H1 (cell line): Measurements from ENCODE around the gene TMEM131L. TPM values are rescaled to one million over a fixed set of nuclear protein-coding genes. Genes with fewer than 3 reads are reported as not detected.

Source experiments
- CTCF ChIA-PET: fragments of 300-600 bp; sonication (Branson Sonifier 250); formaldehyde crosslinking; loops from one replicate; lab custom pipeline; 2021; ENCODE audit not compliant: partially characterized antibody; lab: Charles Lee
- POLR2A ChIA-PET: fragments of 300-600 bp; sonication (Branson Sonifier 250); formaldehyde crosslinking; loops from one replicate; lab custom pipeline; 2021; ENCODE audit warnings: inconsistent platforms; ENCODE audit not compliant: partially characterized antibody; lab: Charles Lee
- DNase-seq, 2 experiments: peaks; one replicate each; pipeline versions ENCODE4 v3.0.0 to v3.0.0-alpha.2; 2010 to 2022; ENCODE audit warnings: low spot score in 2 of 2, low read depth in 1 of 2, mixed read lengths in 1 of 2
- FAIRE-seq: peaks from 2 replicates; lab custom pipeline; 2011; peaks lifted over from hg19 to GRCh38; lab: Jason Lieb, UNC
- H2AFZ ChIP-seq: 2 replicates; pipeline ENCODE4 v1.8.1; 2012; ENCODE audit warnings: low read length, inconsistent platforms
- H2AK5ac ChIP-seq: 2 replicates; pipeline ENCODE4 v1.6.1; 2013; ENCODE audit warnings: low read depth, low read length
- H2BK120ac ChIP-seq: replicated peaks from 2 replicates; pipeline ENCODE3; 2013; ENCODE audit warnings: low read depth, low read length, inconsistent platforms
- H2BK12ac ChIP-seq: 2 replicates; pipeline ENCODE4 v1.6.1; 2013; ENCODE audit warnings: low read depth, low read length
- H2BK15ac ChIP-seq: 2 replicates; pipeline ENCODE4 v1.6.1; 2013; ENCODE audit warnings: low read length
- H2BK20ac ChIP-seq: 2 replicates; pipeline ENCODE4 v1.6.1; 2013; ENCODE audit warnings: low read length
- H2BK5ac ChIP-seq: 2 replicates; pipeline ENCODE4 v1.6.1; 2013; ENCODE audit warnings: low read depth, low read length
- H3K14ac ChIP-seq: 2 replicates; pipeline ENCODE4 v1.6.1; 2013; ENCODE audit warnings: inconsistent platforms; ENCODE audit not compliant: insufficient read length
- H3K18ac ChIP-seq: 2 replicates; pipeline ENCODE4 v1.6.1; 2013; ENCODE audit warnings: low read length; ENCODE audit errors: extremely low read depth
- H3K23ac ChIP-seq: 2 replicates; pipeline ENCODE4 v1.6.1; 2013; ENCODE audit warnings: inconsistent platforms; ENCODE audit not compliant: insufficient read length
- H3K23me2 ChIP-seq: 2 replicates; pipeline ENCODE4 v1.6.1; 2013; ENCODE audit warnings: low read depth, low read length
- H3K27ac ChIP-seq: 2 replicates; pipeline ENCODE4 v1.6.1; 2011; ENCODE audit warnings: low read depth, low read length, inconsistent platforms
- H3K27me3 ChIP-seq, 4 experiments: replicated peaks in 1 of 4; 1 replicate in 1 of 4; 2 replicates in 3 of 4; pipeline versions ENCODE4 v1.6.1 to v1.8.1; 2011 to 2013; ENCODE audit warnings: low read length in 3 of 4, mild to moderate bottlenecking in 3 of 4, inconsistent platforms in 2 of 4, mixed read lengths in 2 of 4, moderate library complexity in 1 of 4; ENCODE audit not compliant: control insufficient read depth in 3 of 4, insufficient read depth in 3 of 4; ENCODE audit errors: extremely low read depth in 1 of 4
- H3K36me3 ChIP-seq, 4 experiments: 2 replicates each; pipeline versions ENCODE4 v1.6.1 to v1.8.1; 2011 to 2013; ENCODE audit warnings: mild to moderate bottlenecking in 4 of 4, low read length in 3 of 4, moderate library complexity in 2 of 4, control low read depth in 1 of 4, inconsistent platforms in 1 of 4; ENCODE audit not compliant: insufficient read depth in 4 of 4, control insufficient read depth in 2 of 4
- H3K4ac ChIP-seq: replicated peaks from 2 replicates; pipeline ENCODE3; 2013; ENCODE audit warnings: low read length, low read depth, mixed read lengths, inconsistent platforms; ENCODE audit not compliant: insufficient read length
- H3K4me1 ChIP-seq, 4 experiments: replicated peaks in 1 of 4; 1 replicate in 1 of 4; 2 replicates in 3 of 4; pipeline versions ENCODE4 v1.6.1 to v1.8.1; 2011 to 2013; ENCODE audit warnings: low read length in 3 of 4, inconsistent platforms in 2 of 4, mixed read lengths in 1 of 4; ENCODE audit not compliant: insufficient read depth in 4 of 4, control insufficient read depth in 3 of 4
- H3K4me2 ChIP-seq, 2 experiments: 2 replicates each; pipeline versions ENCODE4 v1.6.1 to v1.8.1; 2011 to 2013; ENCODE audit warnings: low read depth in 2 of 2, low read length in 2 of 2, control low read depth in 1 of 2, inconsistent platforms in 1 of 2, mild to moderate bottlenecking in 1 of 2; ENCODE audit not compliant: insufficient read depth in 1 of 2
- H3K4me3 ChIP-seq, 4 experiments: fragments of 200-600, 300-600 bp in 1 of 4; sonication (generic), shearing (Covaris generic), sonication (Bioruptor Twin) in 1 of 4; 2 replicates each; pipeline versions ENCODE4 v1.5.1 to v1.8.1; 2011 to 2016; ENCODE audit warnings: low read length in 4 of 4, low read depth in 3 of 4, control low read depth in 2 of 4, inconsistent platforms in 2 of 4, mild to moderate bottlenecking in 2 of 4, mixed read lengths in 1 of 4, moderate library complexity in 1 of 4; ENCODE audit not compliant: insufficient read depth in 2 of 4; ENCODE audit errors: extremely low read depth in 1 of 4
- H3K56ac ChIP-seq: replicated peaks from 2 replicates; pipeline ENCODE3; 2013; ENCODE audit warnings: low read depth, mild to moderate bottlenecking, mixed read lengths, low read length, inconsistent platforms; ENCODE audit not compliant: insufficient read length
- H3K79me1 ChIP-seq: 2 replicates; pipeline ENCODE4 v1.6.1; 2013; ENCODE audit warnings: low read depth, low read length, control low read depth
- H3K79me2 ChIP-seq, 2 experiments: 2 replicates each; pipeline versions ENCODE4 v1.6.1 to v1.8.1; 2012 to 2013; ENCODE audit warnings: low read length in 2 of 2, mild to moderate bottlenecking in 2 of 2, inconsistent platforms in 1 of 2; ENCODE audit not compliant: insufficient read depth in 2 of 2, control insufficient read depth in 1 of 2
- H3K9ac ChIP-seq, 4 experiments: replicated peaks in 1 of 4; 1 replicate in 1 of 4; 2 replicates in 3 of 4; pipeline versions ENCODE4 v1.6.1 to v1.8.1; 2011 to 2013; ENCODE audit warnings: low read depth in 3 of 4, low read length in 3 of 4, control low read depth in 2 of 4, mild to moderate bottlenecking in 2 of 4, moderate library complexity in 2 of 4, inconsistent platforms in 1 of 4; ENCODE audit errors: extremely low read depth in 1 of 4
- H3K9me3 ChIP-seq, 2 experiments: 2 replicates each; pipeline versions ENCODE4 v1.6.1 to v1.8.1; 2012 to 2013; ENCODE audit warnings: mild to moderate bottlenecking in 2 of 2, moderate library complexity in 2 of 2, control low read depth in 1 of 2, inconsistent platforms in 1 of 2, low read depth in 1 of 2, low read length in 1 of 2, mixed read lengths in 1 of 2; ENCODE audit not compliant: insufficient read depth in 2 of 2
- H4K20me1 ChIP-seq, 2 experiments: replicated peaks in 1 of 2; 2 replicates each; pipeline versions ENCODE3 to v1.8.1; 2011 to 2013; ENCODE audit warnings: inconsistent platforms in 2 of 2, low read length in 2 of 2, mild to moderate bottlenecking in 1 of 2; ENCODE audit not compliant: insufficient read depth in 2 of 2, control insufficient read depth in 1 of 2
- H4K5ac ChIP-seq: 2 replicates; pipeline ENCODE4 v1.6.1; 2013; ENCODE audit warnings: low read length, low read depth, mixed read lengths, inconsistent platforms; ENCODE audit not compliant: insufficient read length
- H4K8ac ChIP-seq: 2 replicates; pipeline ENCODE4 v1.8.0; 2013; ENCODE audit warnings: mild to moderate bottlenecking, moderate library complexity, low read length, inconsistent platforms; ENCODE audit not compliant: insufficient read depth; ENCODE audit errors: extremely low read depth
- H4K91ac ChIP-seq: replicated peaks from 2 replicates; pipeline ENCODE3; 2013; ENCODE audit warnings: low read length, mixed read lengths, inconsistent platforms; ENCODE audit not compliant: insufficient read length
- CBX8 ChIP-seq: fragments of 300-800, 300-1000 bp; sonication (generic); IDR thresholded peaks from 2 replicates; pipeline ENCODE4 v1.7.1; 2016; ENCODE audit warnings: low read depth, low read length, borderline replicate concordance
- EZH2 ChIP-seq: fragments of 200-600 bp; sonication (generic); IDR thresholded peaks from 2 replicates; pipeline ENCODE4 v1.7.1; 2012; ENCODE audit warnings: low read depth, mild to moderate bottlenecking, moderate library complexity, low read length, inconsistent platforms; ENCODE audit not compliant: severe bottlenecking
- FOSL1 ChIP-seq: IDR thresholded peaks from 2 replicates; pipeline ENCODE4 v1.6.1; 2011; ENCODE audit warnings: mild to moderate bottlenecking, low read depth, low read length, moderate library complexity; ENCODE audit not compliant: insufficient read depth
- POU5F1 ChIP-seq: IDR thresholded peaks from 2 replicates; pipeline ENCODE4 v1.6.1; 2011; ENCODE audit warnings: low read depth, mild to moderate bottlenecking, low read length, moderate library complexity
- RFX5 ChIP-seq: IDR thresholded peaks from 2 replicates; pipeline ENCODE4 v1.6.1; 2011; ENCODE audit warnings: low read depth, low read length, improper control_type of control experiment, borderline replicate concordance
- RXRA ChIP-seq: IDR thresholded peaks from 2 replicates; pipeline ENCODE4 v1.6.1; 2011; ENCODE audit warnings: low read depth, mild to moderate bottlenecking, low read length, moderate library complexity; ENCODE audit not compliant: insufficient read depth
- SAP30 ChIP-seq: fragments of 300-600 bp; sonication (generic); IDR thresholded peaks from 2 replicates; pipeline ENCODE4 v1.7.1; 2012; ENCODE audit warnings: low read length, moderate library complexity, mild to moderate bottlenecking, inconsistent platforms; ENCODE audit not compliant: insufficient read depth, insufficient replicate concordance
- WGBS, 2 experiments: shearing (Covaris generic) in 1 of 2; methylation state at CpG; one replicate each; pipeline versions ENCODE4 v1.1.6 to v1.1.7; 2013 to 2015; ENCODE audit warnings: low lambda C conversion rate in 2 of 2, mixed read lengths in 2 of 2, inconsistent platforms in 1 of 2, low coverage in 1 of 2, missing lambda C conversion rate in 1 of 2; ENCODE audit not compliant: insufficient replicate concordance in 2 of 2, insufficient coverage in 1 of 2, insufficient read length in 1 of 2; ENCODE audit errors: extremely low coverage in 1 of 2, missing lambda C conversion rate in 1 of 2; 5-methylcytosine and 5-hydroxymethylcytosine counted together
- polyA plus RNA-seq, 7 experiments: library from polyadenylated mRNA; depleted of rRNA in 3 of 7; stranded (reverse) in 5 of 7; unstranded in 2 of 7; fragments of >200 nt in 5 of 7; fragments of 200-250 nt in 2 of 7; gene quantifications; 1 replicate in 5 of 7; 2 replicates in 1 of 7; 4 replicates in 1 of 7; pipeline versions ENCODE4 v1.2.1 to v1.2.3, GENCODE V29; 2011 to 2013; ENCODE audit warnings: missing spikeins in 2 of 7, mixed read lengths in 2 of 7
- total RNA-seq: library from RNA; stranded (reverse); fragmentation: NEBNext Ultra II Directional; extraction: Animal tissue kit (Norgen Biotek cat#: 25700); gene quantifications from 2 replicates; pipeline ENCODE4 v1.2.1, GENCODE V29; 2021

Gene TMEM131L
- total and polyA plus RNA-seq, 2 of the 8 experiments (the other 6 are each of a cell fraction or from before 2014, with no cell fraction given) = 14.3 to 26.1 TPM

DNA sequence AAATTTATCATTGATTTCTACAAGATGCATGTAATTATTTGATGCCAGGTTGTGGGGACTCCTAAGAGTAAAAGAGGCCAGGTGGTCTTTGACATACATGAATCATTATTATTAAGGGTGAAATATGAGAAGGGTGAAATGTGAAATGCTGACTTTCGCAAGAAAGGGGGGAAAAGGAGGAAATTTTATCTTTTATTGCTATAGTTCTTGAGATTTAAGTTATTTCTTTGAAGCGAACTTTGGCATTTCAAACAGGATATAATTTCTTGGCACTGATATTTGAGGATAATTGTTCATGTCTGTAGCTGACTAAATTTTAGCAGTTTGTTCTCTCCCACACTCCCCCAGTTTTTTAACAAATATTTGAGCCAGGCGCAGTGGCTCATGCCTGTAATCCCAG is 80.1 kb downstream of the TMEM131L start:
- Histone ChIP-seq H2AK5ac (no peak overlapping the region), H3K27ac (no peak overlapping the region), H3K4me2 (no peak overlapping the region), H3K79me2 (peaks cover 0 to 20% of the 10 kb centered on the region in 2 experiments; a peak in 2 of 4 replicates), H3K9me3 (no peaks in the 10 kb centered on the region), H4K91ac (no peak overlapping the region), H2AFZ (no peak overlapping the region), H2BK5ac (no peak overlapping the region), H3K56ac (no peak overlapping the region), H3K79me1 (peaks cover 6% of the 10 kb centered on the region; the same call in 1 of the 2 replicates)
- POLR2A ChIA-PET = interaction anchor here (0.6 kb wide), 1 partner anchor 15 kb away, joined by 3 read pairs; no protein-coding TSS in a partner anchor
- no peak for DNase-seq
- FAIRE-seq = no peak
- TF ChIP-seq CBX8 (no peak), RFX5 (no peak), SAP30 (no peak), RXRA (no peak), FOSL1 (no peak), EZH2 (no peak), POU5F1 (no peak)
- TF ChIP-seq, all 59 proteins: peak for 0
- Histone ChIP-seq H3K9ac (no peak overlapping the region), H2BK12ac (no peak overlapping the region), H2BK15ac (no peak overlapping the region), H4K20me1 (no peaks in the 10 kb centered on the region), H3K4me1 (peaks cover 0 to 5% (median 2%) of the 10 kb centered on the region in 4 experiments; a peak in 6 of 7 replicates), H4K5ac (no peak overlapping the region), H3K23ac (no peak overlapping the region), H3K27me3 (no peaks in the 10 kb centered on the region), H2BK120ac (no peak overlapping the region), H3K14ac (no peak overlapping the region), H3K4ac (no peak overlapping the region), H3K36me3 (no peaks in the 10 kb centered on the region), H2BK20ac (no peak overlapping the region), H3K18ac (no peak overlapping the region), H4K8ac (no peak overlapping the region), H3K23me2 (no peaks in the 10 kb centered on the region), H3K4me3 (no peak overlapping the region)
- WGBS, 2 experiments = 94 to 100% methylated on average over 1 to 3 of the region's 3 CpGs
- CTCF ChIA-PET = interaction anchor here (1.1 to 8.7 kb wide), 2 partner anchors 13 to 113 kb away, joined by 6 to 78 read pairs; no protein-coding TSS in a partner anchor
